A549 (cell line): ENCODE measurements around the gene RCBTB2.

ENCODE experiments used
- CTCF ChIP-seq: fragments of >200 bp; sonication (Bioruptor Twin); formaldehyde crosslinking; IDR thresholded peaks from 3 replicates; pipeline ENCODE4 v1.5.1; 2016
- KDM1A ChIP-seq: fragments of 200-600 bp; sonication (generic); IDR thresholded peaks from 2 replicates; pipeline ENCODE4 v1.6.1; 2016; ENCODE audit warnings: low read depth, mild to moderate bottlenecking
- MAZ ChIP-seq: fragments of 150-350 bp; IDR thresholded peaks from 2 replicates; pipeline ENCODE4 v1.6.1; 2014; ENCODE audit warnings: antibody characterized with exemption, low read depth, low read length, borderline replicate concordance
- MYC ChIP-seq: IDR thresholded peaks from 2 replicates; pipeline ENCODE4 v1.6.1; 2012; ENCODE audit warnings: mild to moderate bottlenecking, inconsistent platforms, low read length, improper control_type of control experiment, borderline replicate concordance
- POLR2A ChIP-seq: IDR thresholded peaks from 2 replicates; pipeline ENCODE4 v1.6.1; 2012; ENCODE audit warnings: mild to moderate bottlenecking, low read length
- POLR2AphosphoS2 ChIP-seq: conservative IDR thresholded peaks from 2 replicates; pipeline ENCODE4 v1.6.1; 2012; ENCODE audit warnings: low read length, improper control_type of control experiment, inconsistent platforms
- RARB ChIP-seq: fragments of 250-450 bp; sonication (Bioruptor Pico); IDR thresholded peaks from 2 replicates; pipeline ENCODE4 v1.8.0; 2021; ENCODE audit warnings: mild to moderate bottlenecking, moderate library complexity
- REST ChIP-seq: fragments of 200-600 bp; sonication (generic); IDR thresholded peaks from 2 replicates; pipeline ENCODE4 v1.6.1; 2016; ENCODE audit warnings: antibody characterized with exemption, mild to moderate bottlenecking, moderate library complexity
- RFX5 ChIP-seq: fragments of 450-650 bp; IDR thresholded peaks from 2 replicates; pipeline ENCODE4 v1.7.1; 2014; ENCODE audit warnings: antibody characterized with exemption, mild to moderate bottlenecking, moderate library complexity
- ZSCAN20 ChIP-seq: fragments of 250-450 bp; sonication (Bioruptor Pico); IDR thresholded peaks from 2 replicates; pipeline ENCODE4 v1.8.0; 2022; ENCODE audit warnings: mild to moderate bottlenecking, moderate library complexity

- TF ChIP-seq CTCF, result no peak
- TF ChIP-seq POLR2AphosphoS2, result no peak
- TF ChIP-seq POLR2A, result no peak
- no peak for TF ChIP-seq RFX5
- no peak for TF ChIP-seq REST
- TF ChIP-seq ZSCAN20 (CRISPR knock-in tag), result no peak
- no peak for TF ChIP-seq MAZ
- no peak for TF ChIP-seq MYC
- no peak for TF ChIP-seq KDM1A
- TF ChIP-seq RARB (CRISPR knock-in tag), result no peak
Measured at GRCh38 chr13:48504606-48505005, 28.3 kb downstream of the RCBTB2 start.
